Measurements from ENCODE around the gene AMZ2. TPM values are rescaled to one million over a fixed set of nuclear protein-coding genes. Genes with fewer than 3 reads are reported as not detected.

Gene AMZ2
- total RNA-seq, 1 donor = 80.3 TPM

DNA sequence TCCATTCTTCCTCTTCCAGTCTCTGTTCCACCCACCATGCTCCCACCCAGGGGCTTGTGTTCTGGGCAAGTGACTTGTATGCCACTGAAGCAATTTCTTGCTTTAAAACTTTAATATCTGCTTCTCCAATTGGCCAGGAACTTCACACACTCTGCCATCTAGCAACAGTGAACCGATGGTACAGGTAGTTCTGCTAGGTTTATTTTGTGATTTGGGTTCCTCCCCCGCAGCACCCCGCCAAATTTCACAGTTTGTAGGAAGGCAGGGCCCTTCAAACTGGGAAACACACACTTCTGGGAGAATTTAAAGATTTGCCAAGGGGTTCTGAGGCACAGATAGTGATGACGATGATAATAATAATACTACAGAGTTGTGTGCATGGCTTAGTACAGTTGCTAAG, 46.8 kb downstream of the AMZ2 start:
- Histone ChIP-seq H3K27ac (ENCODE audit: low read depth, low read length) (no peak overlapping the region), H3K4me1 (ENCODE audit: insufficient read depth, low read length) (peaks cover 18% of the 10 kb centered on the region), H3K27me3 (ENCODE audit: insufficient read depth, low read length) (peaks cover 3% of the 10 kb centered on the region), H3K36me3 (ENCODE audit: insufficient read depth, low read length) (no peaks in the 10 kb centered on the region), H3K9me3 (ENCODE audit: low read depth, low read length) (no peaks in the 10 kb centered on the region), H3K79me2 (ENCODE audit: insufficient read depth, low read length) (peaks cover 5% of the 10 kb centered on the region), H2AFZ (ENCODE audit: low read length) (no peak overlapping the region), H3K4me3 (ENCODE audit: insufficient read depth, low read length) (no peak overlapping the region), H3K4me2 (ENCODE audit: insufficient read depth, low read length) (no peak overlapping the region), H4K20me1 (ENCODE audit: insufficient read depth, low read length) (no peaks in the 10 kb centered on the region)
- DNase-seq (ENCODE audit: insufficient read length, low spot score, missing footprints) = no peak
- TF ChIP-seq, protein P1, sequence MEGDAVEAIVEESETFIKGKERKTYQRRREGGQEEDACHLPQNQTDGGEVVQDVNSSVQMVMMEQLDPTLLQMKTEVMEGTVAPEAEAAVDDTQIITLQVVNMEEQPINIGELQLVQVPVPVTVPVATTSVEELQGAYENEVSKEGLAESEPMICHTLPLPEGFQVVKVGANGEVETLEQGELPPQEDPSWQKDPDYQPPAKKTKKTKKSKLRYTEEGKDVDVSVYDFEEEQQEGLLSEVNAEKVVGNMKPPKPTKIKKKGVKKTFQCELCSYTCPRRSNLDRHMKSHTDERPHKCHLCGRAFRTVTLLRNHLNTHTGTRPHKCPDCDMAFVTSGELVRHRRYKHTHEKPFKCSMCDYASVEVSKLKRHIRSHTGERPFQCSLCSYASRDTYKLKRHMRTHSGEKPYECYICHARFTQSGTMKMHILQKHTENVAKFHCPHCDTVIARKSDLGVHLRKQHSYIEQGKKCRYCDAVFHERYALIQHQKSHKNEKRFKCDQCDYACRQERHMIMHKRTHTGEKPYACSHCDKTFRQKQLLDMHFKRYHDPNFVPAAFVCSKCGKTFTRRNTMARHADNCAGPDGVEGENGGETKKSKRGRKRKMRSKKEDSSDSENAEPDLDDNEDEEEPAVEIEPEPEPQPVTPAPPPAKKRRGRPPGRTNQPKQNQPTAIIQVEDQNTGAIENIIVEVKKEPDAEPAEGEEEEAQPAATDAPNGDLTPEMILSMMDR (IDR thresholded peaks at IDR 0.05; ENCODE audit: extremely low read depth, low read depth, low read length) = no peak

DNA sequence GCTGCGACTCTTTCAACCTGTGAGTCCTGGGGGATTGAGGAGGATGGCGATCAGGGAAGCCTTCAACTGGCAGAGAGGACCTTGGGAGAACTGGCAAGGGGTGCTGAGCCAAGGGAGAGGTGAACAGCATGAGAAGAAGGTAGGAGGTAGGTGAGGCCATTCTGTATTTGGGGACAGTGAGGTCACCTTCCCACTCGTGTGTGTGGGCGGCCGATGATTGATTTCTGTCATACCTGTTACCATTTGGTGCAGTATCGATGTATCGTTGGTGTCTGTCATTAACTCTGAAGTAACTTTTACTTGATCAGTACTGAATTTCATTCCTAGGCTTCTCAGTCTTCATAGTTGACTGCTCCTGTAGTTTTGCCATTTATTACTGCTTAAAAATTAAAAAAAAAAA, 47.2 kb downstream of the AMZ2 start:
- H3K27me3 ChIP-seq (ENCODE audit: insufficient read depth, low read length) = peaks cover 3% of the 10 kb centered on the region
- H3K79me2 ChIP-seq (ENCODE audit: insufficient read depth, low read length) = peaks cover 2% of the 10 kb centered on the region
- DNase-seq (ENCODE audit: insufficient read length, low spot score, missing footprints) = no peak
- no peak overlapping the region for H3K4me3 ChIP-seq (ENCODE audit: insufficient read depth, low read length)
- H2AFZ ChIP-seq (ENCODE audit: low read length) = no peak overlapping the region
- H3K27ac ChIP-seq (ENCODE audit: low read depth, low read length) = no peak overlapping the region
- H3K9me3 ChIP-seq (ENCODE audit: low read depth, low read length) = no peaks in the 10 kb centered on the region
- TF ChIP-seq, protein P1 (IDR thresholded peaks at IDR 0.05; ENCODE audit: extremely low read depth, low read depth, low read length) = no peak
- H3K4me1 ChIP-seq (ENCODE audit: insufficient read depth, low read length) = peaks cover 14% of the 10 kb centered on the region
- H4K20me1 ChIP-seq (ENCODE audit: insufficient read depth, low read length) = no peaks in the 10 kb centered on the region
- H3K36me3 ChIP-seq (ENCODE audit: insufficient read depth, low read length) = no peaks in the 10 kb centered on the region
- H3K4me2 ChIP-seq (ENCODE audit: insufficient read depth, low read length) = no peak overlapping the region

DNA sequence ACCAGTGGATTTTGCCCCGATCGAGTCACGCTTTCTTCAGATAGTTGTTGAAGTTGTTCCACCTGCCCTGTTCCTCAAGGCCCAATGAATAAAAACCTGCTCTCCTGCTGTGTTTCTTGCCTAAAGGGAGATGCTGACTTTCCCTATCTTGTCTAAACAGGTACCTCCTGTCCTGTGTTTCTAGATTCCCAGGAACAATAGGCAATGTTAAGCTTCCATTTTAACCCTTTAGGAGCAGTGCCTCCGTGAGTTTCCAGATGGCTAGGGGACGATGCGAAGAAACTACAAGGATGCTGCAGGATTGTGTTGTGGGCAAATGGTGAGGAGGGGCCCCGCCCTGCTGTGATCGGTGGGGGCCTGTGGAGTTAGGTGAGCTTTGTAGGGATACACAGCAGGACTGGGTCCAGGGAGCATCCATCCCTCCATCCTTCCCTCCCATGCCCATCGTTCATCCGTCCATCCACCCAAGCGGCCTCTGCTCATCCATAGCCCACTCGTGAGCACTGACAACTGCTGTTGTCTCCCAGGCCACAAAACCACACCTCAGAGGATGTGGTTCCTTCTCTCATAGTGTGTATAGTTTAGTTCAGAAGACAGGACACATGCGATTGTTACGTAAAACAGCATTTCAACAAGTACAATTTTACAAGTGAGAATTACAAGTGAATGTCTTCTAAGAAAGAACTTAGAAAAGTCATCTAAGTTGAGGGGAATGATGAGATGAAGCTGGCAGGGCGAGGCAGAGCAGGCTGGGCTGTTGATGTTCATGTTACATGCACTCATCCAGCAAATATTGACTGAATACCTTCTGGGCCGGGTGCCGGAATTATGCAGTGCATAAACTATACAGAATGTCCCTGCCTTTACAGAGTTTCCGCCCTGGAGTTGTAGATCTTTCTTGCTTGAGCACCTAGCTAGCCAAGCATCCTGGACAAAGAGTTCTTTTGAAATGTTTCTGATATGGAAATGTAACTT, 48.7 kb downstream of the AMZ2 start:
- peaks cover 8% of the 10 kb centered on the region for H3K4me1 ChIP-seq (ENCODE audit: insufficient read depth, low read length)
- H3K4me2 ChIP-seq (ENCODE audit: insufficient read depth, low read length) = no peak overlapping the region
- DNase-seq (ENCODE audit: insufficient read length, low spot score, missing footprints) = no peak
- H3K36me3 ChIP-seq (ENCODE audit: insufficient read depth, low read length) = no peaks in the 10 kb centered on the region
- no peak overlapping the region for H3K4me3 ChIP-seq (ENCODE audit: insufficient read depth, low read length)
- no peaks in the 10 kb centered on the region for H3K9me3 ChIP-seq (ENCODE audit: low read depth, low read length)
- TF ChIP-seq, protein P1 (IDR thresholded peaks at IDR 0.05; ENCODE audit: extremely low read depth, low read depth, low read length) = no peak
- no peak overlapping the region for H3K27ac ChIP-seq (ENCODE audit: low read depth, low read length)
- no peaks in the 10 kb centered on the region for H4K20me1 ChIP-seq (ENCODE audit: insufficient read depth, low read length)
- H3K79me2 ChIP-seq (ENCODE audit: insufficient read depth, low read length) = no peaks in the 10 kb centered on the region
- no peak overlapping the region for H2AFZ ChIP-seq (ENCODE audit: low read length)
- peaks cover 3% of the 10 kb centered on the region for H3K27me3 ChIP-seq (ENCODE audit: insufficient read depth, low read length)

DNA sequence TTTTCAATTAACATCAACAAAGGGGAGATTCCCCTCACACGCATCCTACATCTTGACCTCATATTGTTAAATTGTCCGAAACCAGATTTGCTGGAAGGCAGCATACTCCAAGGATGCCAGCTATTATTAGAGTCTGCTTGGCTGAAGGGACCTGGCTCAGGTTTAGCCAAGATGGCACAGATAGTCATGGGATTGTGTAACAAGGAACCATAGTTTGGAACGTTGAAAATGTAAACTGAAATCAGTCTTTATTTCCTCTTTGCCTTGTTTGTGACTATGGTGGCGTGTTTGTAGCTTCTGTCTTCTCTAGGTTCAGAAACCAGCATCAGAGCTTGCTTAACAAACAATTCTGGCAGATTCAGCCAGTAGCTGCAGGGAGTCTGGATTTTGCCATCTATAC, 49.4 kb downstream of the AMZ2 start:
- Histone ChIP-seq H3K4me3 (ENCODE audit: insufficient read depth, low read length) (no peak overlapping the region), H3K79me2 (ENCODE audit: insufficient read depth, low read length) (no peaks in the 10 kb centered on the region), H4K20me1 (ENCODE audit: insufficient read depth, low read length) (no peaks in the 10 kb centered on the region), H3K36me3 (ENCODE audit: insufficient read depth, low read length) (no peaks in the 10 kb centered on the region), H3K27ac (ENCODE audit: low read depth, low read length) (no peak overlapping the region), H2AFZ (ENCODE audit: low read length) (no peak overlapping the region), H3K4me1 (ENCODE audit: insufficient read depth, low read length) (peaks cover 7% of the 10 kb centered on the region), H3K27me3 (ENCODE audit: insufficient read depth, low read length) (peaks cover 3% of the 10 kb centered on the region), H3K4me2 (ENCODE audit: insufficient read depth, low read length) (no peak overlapping the region), H3K9me3 (ENCODE audit: low read depth, low read length) (no peaks in the 10 kb centered on the region)
- TF ChIP-seq, protein P1 (IDR thresholded peaks at IDR 0.05; ENCODE audit: extremely low read depth, low read depth, low read length) = no peak
- DNase-seq (ENCODE audit: insufficient read length, low spot score, missing footprints) = no peak

Measured in osteoblast (primary cell).